HPDE6-E6E7 (cell line): ENCODE results near the gene TBC1D25.

Experiments used
- DNase-seq: peaks from one replicate; pipeline ENCODE4 v3.0.0; 2011; ENCODE audit warnings: missing footprints; ENCODE audit errors: extremely low spot score

The TBC1D25 gene

GRCh38 chrX:48601741-48602394 lies 62.4 kb downstream of the TBC1D25 start:
- no peak for DNase-seq

DNA sequence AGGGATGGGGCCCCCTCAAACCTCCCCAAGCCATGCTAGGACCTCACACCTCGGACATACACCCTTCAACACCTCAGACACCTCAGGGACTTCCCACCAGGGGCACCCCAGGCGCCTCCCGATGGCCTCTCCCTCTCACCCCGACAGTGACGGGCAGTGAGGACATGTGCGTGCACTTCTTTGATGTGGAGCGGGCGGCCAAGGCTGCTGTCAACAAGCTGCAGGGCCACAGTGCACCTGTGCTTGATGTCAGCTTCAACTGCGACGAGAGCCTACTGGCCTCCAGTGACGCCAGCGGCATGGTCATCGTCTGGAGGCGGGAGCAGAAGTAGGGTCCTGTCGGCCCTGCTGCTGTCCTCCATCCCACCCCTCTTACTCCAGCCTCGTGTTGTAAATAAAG lies 65.2 kb downstream of the TBC1D25 start:
- no peak for DNase-seq

- DNase-seq = no peak
Observed at GRCh38 chrX:48606091-48606490, 66.6 kb downstream of the TBC1D25 start.

DNA sequence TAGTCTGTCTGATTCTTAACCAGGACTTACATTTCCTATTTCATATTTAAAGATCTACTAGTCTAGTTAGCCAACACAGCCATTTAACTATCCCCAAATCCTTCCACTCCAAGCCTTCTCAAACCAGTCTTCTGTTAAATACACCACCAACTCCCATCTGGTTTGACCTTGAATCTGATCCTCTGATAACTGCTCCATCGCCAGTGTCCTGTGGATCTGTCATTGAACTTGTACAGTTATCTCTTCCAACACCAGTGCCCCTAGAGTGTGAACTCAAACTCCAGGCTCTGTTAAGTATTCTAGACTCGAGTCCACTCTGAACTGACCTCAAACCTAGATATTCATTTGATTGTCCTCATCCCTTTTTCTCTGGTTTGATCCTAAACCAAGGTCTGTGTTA lies 72.2 kb downstream of the TBC1D25 start:
- no peak for DNase-seq
